Measurements from ENCODE around the gene CDC16.
"Not testable (repeated sequence)": the region's sequence is repeated elsewhere in the genome, so short reads cannot be mapped to it uniquely, and the experiment has no call there.

CDC16 gene

DNA sequence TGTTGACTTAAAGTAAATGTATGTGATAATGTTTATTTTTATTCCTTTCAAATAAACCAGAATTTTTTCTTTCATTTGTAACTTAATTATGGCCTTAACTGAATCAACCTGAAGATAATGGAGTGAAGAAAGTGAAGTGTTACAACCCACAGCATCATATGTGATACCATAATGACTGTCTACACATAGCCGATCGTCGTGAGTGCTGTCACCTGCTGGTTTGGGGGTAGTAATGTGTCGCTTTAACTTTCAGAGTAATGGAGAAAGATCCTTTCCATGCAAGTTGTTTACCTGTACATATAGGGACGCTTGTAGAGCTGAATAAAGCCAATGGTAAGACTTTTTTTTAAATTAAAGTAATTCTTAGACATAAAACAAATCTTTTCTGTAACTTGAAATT, 9.9 kb downstream of the CDC16 start:
- H3K27ac ChIP-seq, result no peak overlapping the region
- no peak overlapping the region for H3K4me2 ChIP-seq
- no peaks in the 10 kb centered on the region for H3K27me3 ChIP-seq (ENCODE audit: insufficient read depth, low read depth)
- no peak overlapping the region for H3K4me3 ChIP-seq (IDR thresholded peaks at IDR 0.05; ENCODE audit: insufficient read depth, low read depth, low read length)
- H3K4me1 ChIP-seq (ENCODE audit: low read depth, poor library complexity, severe bottlenecking), result no peaks in the 10 kb centered on the region
- TF ChIP-seq CTCF (conservative IDR thresholded peaks at IDR 0.05; ENCODE audit: low read depth, low read length), result no peak
- H2AFZ ChIP-seq (ENCODE audit: low read depth), result no peak overlapping the region
- H4K20me1 ChIP-seq (ENCODE audit: insufficient read depth), result no peaks in the 10 kb centered on the region
- no peaks in the 10 kb centered on the region for H3K79me2 ChIP-seq (ENCODE audit: insufficient read depth, low read depth)
- H3K36me3 ChIP-seq (ENCODE audit: insufficient read depth), result peaks cover 10% of the 10 kb centered on the region
- no peak overlapping the region for H3K9ac ChIP-seq

- TF ChIP-seq CTCF (conservative IDR thresholded peaks at IDR 0.05; ENCODE audit: low read depth, low read length), result no peak
- H3K4me1 ChIP-seq (ENCODE audit: low read depth, poor library complexity, severe bottlenecking), result no peaks in the 10 kb centered on the region
- peaks cover 14% of the 10 kb centered on the region for H3K36me3 ChIP-seq (ENCODE audit: insufficient read depth)
- no peak overlapping the region for H3K4me3 ChIP-seq (IDR thresholded peaks at IDR 0.05; ENCODE audit: insufficient read depth, low read depth, low read length)
- no peak overlapping the region for H3K9ac ChIP-seq
- H3K79me2 ChIP-seq (ENCODE audit: insufficient read depth, low read depth), result no peaks in the 10 kb centered on the region
- no peak overlapping the region for H3K27ac ChIP-seq
- H3K27me3 ChIP-seq (ENCODE audit: insufficient read depth, low read depth), result no peaks in the 10 kb centered on the region
- H2AFZ ChIP-seq (ENCODE audit: low read depth), result no peak overlapping the region
- H4K20me1 ChIP-seq (ENCODE audit: insufficient read depth), result no peaks in the 10 kb centered on the region
- H3K4me2 ChIP-seq, result no peak overlapping the region
Measured at GRCh38 chr13:114248011-114248410, 13.3 kb downstream of the CDC16 start.

- no peaks in the 10 kb centered on the region for H4K20me1 ChIP-seq (ENCODE audit: insufficient read depth)
- no peaks in the 10 kb centered on the region for H3K4me1 ChIP-seq (ENCODE audit: low read depth, poor library complexity, severe bottlenecking)
- H3K27me3 ChIP-seq (ENCODE audit: insufficient read depth, low read depth), result no peaks in the 10 kb centered on the region
- H3K36me3 ChIP-seq (ENCODE audit: insufficient read depth), result peaks cover 7% of the 10 kb centered on the region; the same call in 1 of the 2 replicates
- H3K4me3 ChIP-seq (IDR thresholded peaks at IDR 0.05; ENCODE audit: insufficient read depth, low read depth, low read length), result no peak overlapping the region
- no peak overlapping the region for H3K27ac ChIP-seq
- no peak overlapping the region for H2AFZ ChIP-seq (ENCODE audit: low read depth)
- H3K9ac ChIP-seq, result no peak overlapping the region
- TF ChIP-seq CTCF (conservative IDR thresholded peaks at IDR 0.05; ENCODE audit: low read depth, low read length), result no peak
- H3K4me2 ChIP-seq, result no peak overlapping the region
- no peaks in the 10 kb centered on the region for H3K79me2 ChIP-seq (ENCODE audit: insufficient read depth, low read depth)
Measured at GRCh38 chr13:114249077-114249476, 14.4 kb downstream of the CDC16 start.

DNA sequence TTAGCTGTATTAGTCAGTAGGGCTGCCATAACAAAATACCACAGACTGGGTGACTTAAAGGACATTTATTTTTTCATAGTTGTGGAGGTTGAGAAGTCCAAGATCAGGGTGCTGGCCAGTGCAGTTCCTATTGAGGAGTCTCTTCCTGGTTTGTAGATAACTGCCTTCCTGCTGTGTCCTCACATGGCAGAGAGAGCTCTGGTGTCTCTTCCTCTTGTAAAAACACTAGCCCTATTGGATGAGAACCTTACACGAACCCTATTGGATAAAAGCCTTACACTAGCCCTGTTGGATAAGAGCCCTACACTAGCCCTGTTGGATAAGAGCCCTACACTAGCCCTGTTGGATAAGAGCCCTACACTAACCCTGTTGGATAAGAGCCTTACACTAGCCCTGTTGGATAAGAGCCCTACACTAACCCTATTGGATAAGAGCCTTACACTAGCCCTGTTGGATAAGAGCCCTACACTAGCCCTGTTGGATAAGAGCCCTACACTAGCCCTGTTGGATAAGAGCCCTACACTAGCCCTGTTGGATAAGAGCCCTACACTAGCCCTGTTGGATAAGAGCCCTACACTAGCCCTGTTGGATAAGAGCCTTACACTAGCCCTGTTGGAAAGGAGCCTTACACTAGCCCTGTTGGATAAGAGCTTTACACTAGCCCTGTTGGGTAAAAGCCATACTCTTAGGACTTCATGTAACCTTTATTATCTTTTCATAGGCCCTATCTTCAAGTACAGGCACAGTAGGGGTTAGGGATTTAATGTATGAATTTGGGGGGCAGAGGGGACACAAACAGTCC, 17.1 kb downstream of the CDC16 start:
- H3K4me3 ChIP-seq (IDR thresholded peaks at IDR 0.05; ENCODE audit: insufficient read depth, low read depth, low read length); H3K36me3 ChIP-seq (ENCODE audit: insufficient read depth); H3K27me3 ChIP-seq (ENCODE audit: insufficient read depth, low read depth): not testable (repeated sequence)

DNA sequence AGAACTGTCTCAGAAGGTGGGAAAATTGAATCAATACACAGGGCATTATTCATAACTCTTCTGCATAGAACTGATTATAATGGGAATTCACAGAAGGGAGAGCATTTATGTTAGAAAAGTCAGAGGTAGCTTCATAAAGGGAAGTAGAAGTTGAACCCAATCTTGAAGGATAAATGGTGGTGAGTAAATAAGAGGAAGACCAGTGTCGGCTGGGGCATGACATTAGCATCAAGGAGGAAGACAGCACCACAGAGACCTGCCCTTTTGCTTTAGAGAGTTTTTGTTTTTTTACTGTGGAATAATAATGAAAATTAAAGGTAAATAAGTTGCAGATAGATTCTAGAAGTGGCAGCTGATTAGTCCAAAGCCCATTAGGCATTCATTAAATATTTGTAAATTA, 21.9 kb downstream of the CDC16 start:
- H4K20me1 ChIP-seq (ENCODE audit: insufficient read depth), result no peaks in the 10 kb centered on the region
- no peak overlapping the region for H2AFZ ChIP-seq (ENCODE audit: low read depth)
- H3K4me2 ChIP-seq, result no peak overlapping the region
- no peak overlapping the region for H3K27ac ChIP-seq
- 0 out of 2 replicates have a peak, but pooled peaks cover under 1% of the 10 kb centered on the region for H3K79me2 ChIP-seq (ENCODE audit: insufficient read depth, low read depth)
- H3K4me3 ChIP-seq (IDR thresholded peaks at IDR 0.05; ENCODE audit: insufficient read depth, low read depth, low read length), result no peak overlapping the region
- H3K9ac ChIP-seq, result no peak overlapping the region
- H3K4me1 ChIP-seq (ENCODE audit: low read depth, poor library complexity, severe bottlenecking), result peaks cover 58% of the 10 kb centered on the region
- no peaks in the 10 kb centered on the region for H3K27me3 ChIP-seq (ENCODE audit: insufficient read depth, low read depth)
- no peak for TF ChIP-seq CTCF (conservative IDR thresholded peaks at IDR 0.05; ENCODE audit: low read depth, low read length)
- H3K36me3 ChIP-seq (ENCODE audit: insufficient read depth), result no peaks in the 10 kb centered on the region

More for the DNA sequence above, 17.1 kb downstream of the CDC16 start:
- H3K79me2 ChIP-seq (ENCODE audit: insufficient read depth, low read depth); H4K20me1 ChIP-seq (ENCODE audit: insufficient read depth); H3K27ac ChIP-seq; H3K9ac ChIP-seq; H3K4me2 ChIP-seq; H2AFZ ChIP-seq (ENCODE audit: low read depth): not testable (repeated sequence)
- H3K4me1 ChIP-seq (ENCODE audit: low read depth, poor library complexity, severe bottlenecking), result peaks cover 11% of the 10 kb centered on the region
